ENCODE data around the gene VPREB1.
"Not testable (repeated sequence)": the region's sequence is repeated elsewhere in the genome, so short reads cannot be mapped to it uniquely, and the experiment has no call there.

VPREB1 gene

GRCh38 chr22:22291129-22291806 lies 46.7 kb downstream of the VPREB1 start:
- not testable (repeated sequence) for DNase-seq (ENCODE audit: low read depth)

GRCh38 chr22:22292656-22293055 lies 48.1 kb downstream of the VPREB1 start:
- not testable (repeated sequence) for H3K4me3 ChIP-seq (ENCODE audit: low read length); DNase-seq (ENCODE audit: low read depth)

More at GRCh38 chr22:22291129-22291806, 46.7 kb downstream of the VPREB1 start:
- H3K4me3 ChIP-seq (ENCODE audit: low read length), result not testable (repeated sequence)

- not testable (repeated sequence) for H3K4me3 ChIP-seq (ENCODE audit: low read length); DNase-seq (ENCODE audit: low read depth)
Measured at GRCh38 chr22:22293436-22293835, 48.9 kb downstream of the VPREB1 start.

- DNase-seq (ENCODE audit: low read depth), result not testable (repeated sequence)
Measured at GRCh38 chr22:22294641-22295040, 50.1 kb downstream of the VPREB1 start.

More at GRCh38 chr22:22294641-22295040, 50.1 kb downstream of the VPREB1 start:
- not testable (repeated sequence) for H3K4me3 ChIP-seq (ENCODE audit: low read length)

All from epithelial cell of esophagus (primary cell).